BE2C (cell line): Measurements from ENCODE around the gene EIF3B.
A peak's percentile ranks its signal among the peaks of the same experiment; 100 is the strongest.
"Not testable (repeated sequence)": the region's sequence is repeated elsewhere in the genome, so short reads cannot be mapped to it uniquely, and the experiment has no call there.

Experiments used
- DNase-seq: peaks from one replicate; pipeline ENCODE4 v3.0.0-alpha.2; 2020
- H3K27me3 ChIP-seq: fragments of 250-450 bp; sonication (Bioruptor Pico); 2 replicates; pipeline ENCODE4 v1.5.1; 2020; ENCODE audit warnings: mild to moderate bottlenecking
- H3K36me3 ChIP-seq: fragments of 250-450 bp; sonication (Bioruptor Pico); 2 replicates; pipeline ENCODE4 v1.5.1; 2020; ENCODE audit warnings: mild to moderate bottlenecking
- H3K4me1 ChIP-seq: fragments of 250-450 bp; sonication (Bioruptor Pico); 2 replicates; pipeline ENCODE4 v1.5.1; 2020
- H3K4me3 ChIP-seq: 2 replicates; pipeline ENCODE4 v1.5.1; 2011; ENCODE audit warnings: low read depth, low read length
- H3K9me3 ChIP-seq: fragments of 250-450 bp; sonication (Bioruptor Pico); 2 replicates; pipeline ENCODE4 v1.5.1; 2020
- TF ChIP-seq, protein P1 (sequence below): IDR thresholded peaks from 2 replicates; pipeline ENCODE4 v1.5.1; 2012; ENCODE audit warnings: mild to moderate bottlenecking, low read depth, low read length

Gene EIF3B

DNA sequence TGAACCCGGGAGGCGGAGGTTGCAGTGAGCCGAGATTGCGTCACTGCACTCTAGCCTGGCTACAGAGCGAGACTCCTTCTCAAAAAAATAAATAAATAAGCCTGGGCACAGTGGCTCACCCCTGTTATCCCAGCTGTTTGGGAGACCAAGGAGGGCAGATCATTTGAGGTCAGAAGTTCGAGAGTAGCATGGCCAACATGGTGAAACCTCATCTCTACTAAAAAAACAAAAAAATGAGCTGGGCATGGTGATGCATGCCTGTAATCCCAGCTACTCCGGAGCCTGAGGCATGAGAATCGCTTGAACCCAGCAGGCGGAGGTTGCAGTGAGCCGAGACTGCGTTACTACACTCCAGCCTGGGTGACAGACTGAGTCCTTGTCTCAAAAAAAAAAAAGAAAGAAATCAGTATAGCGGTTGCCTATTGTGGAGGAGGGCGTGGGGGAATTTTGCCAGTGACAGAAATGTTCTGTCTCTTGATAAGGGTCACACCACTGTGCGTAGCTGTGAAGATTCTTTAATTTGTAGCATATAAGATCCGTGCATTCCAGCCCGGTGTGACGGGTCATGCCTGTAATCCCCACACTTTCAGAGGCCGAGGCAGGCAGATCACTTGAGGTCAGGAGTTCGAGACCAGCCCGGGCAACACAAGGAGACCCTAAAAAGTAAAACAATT, 17.9 kb upstream of the EIF3B start:
- H3K36me3 ChIP-seq: no peaks in the 10 kb centered on the region
- DNase-seq: no peak
- H3K9me3 ChIP-seq: no peaks in the 10 kb centered on the region
- TF ChIP-seq, protein P1, sequence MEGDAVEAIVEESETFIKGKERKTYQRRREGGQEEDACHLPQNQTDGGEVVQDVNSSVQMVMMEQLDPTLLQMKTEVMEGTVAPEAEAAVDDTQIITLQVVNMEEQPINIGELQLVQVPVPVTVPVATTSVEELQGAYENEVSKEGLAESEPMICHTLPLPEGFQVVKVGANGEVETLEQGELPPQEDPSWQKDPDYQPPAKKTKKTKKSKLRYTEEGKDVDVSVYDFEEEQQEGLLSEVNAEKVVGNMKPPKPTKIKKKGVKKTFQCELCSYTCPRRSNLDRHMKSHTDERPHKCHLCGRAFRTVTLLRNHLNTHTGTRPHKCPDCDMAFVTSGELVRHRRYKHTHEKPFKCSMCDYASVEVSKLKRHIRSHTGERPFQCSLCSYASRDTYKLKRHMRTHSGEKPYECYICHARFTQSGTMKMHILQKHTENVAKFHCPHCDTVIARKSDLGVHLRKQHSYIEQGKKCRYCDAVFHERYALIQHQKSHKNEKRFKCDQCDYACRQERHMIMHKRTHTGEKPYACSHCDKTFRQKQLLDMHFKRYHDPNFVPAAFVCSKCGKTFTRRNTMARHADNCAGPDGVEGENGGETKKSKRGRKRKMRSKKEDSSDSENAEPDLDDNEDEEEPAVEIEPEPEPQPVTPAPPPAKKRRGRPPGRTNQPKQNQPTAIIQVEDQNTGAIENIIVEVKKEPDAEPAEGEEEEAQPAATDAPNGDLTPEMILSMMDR: no peak
- H3K27me3 ChIP-seq: no peaks in the 10 kb centered on the region
- H3K4me3 ChIP-seq: no peak overlapping the region
- no peaks in the 10 kb centered on the region for H3K4me1 ChIP-seq

DNA sequence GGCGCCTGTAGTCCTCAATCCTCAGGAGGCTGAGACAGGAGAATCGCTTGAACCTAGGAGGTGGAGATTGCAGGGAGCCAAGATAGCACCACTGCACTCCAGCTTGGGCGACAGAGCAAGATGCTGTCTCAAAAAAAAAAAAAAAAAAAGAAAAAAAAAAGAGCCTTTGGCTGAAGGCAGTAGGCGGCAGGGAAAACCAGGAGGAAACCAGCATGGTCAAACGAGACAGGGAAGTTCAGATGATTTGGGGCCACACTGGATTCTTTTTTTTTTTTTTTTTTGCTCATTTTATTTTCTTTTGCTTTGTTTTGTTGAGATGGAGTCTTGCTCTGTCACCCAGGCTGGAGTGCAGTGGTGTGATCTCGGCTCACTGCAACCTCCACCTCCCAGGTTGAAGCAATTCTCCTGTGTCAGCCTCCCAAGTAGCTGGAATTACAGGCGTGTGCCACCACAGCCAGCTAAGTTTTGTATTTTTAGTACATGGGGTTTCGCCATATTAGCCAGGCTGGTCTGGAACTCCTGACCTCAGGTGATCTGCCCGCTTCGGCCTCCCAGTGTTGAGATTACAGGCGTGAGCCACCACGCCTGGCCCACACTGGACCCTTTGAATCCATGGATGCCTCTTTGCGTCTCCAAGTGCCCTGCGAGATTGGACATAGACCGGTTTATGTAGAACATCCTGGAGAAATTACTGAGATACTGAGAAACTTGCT, 7.1 kb upstream of the EIF3B start:
- not testable (repeated sequence) for H3K9me3 ChIP-seq, H3K4me1 ChIP-seq, H3K27me3 ChIP-seq, DNase-seq, H3K4me3 ChIP-seq, H3K36me3 ChIP-seq

DNA sequence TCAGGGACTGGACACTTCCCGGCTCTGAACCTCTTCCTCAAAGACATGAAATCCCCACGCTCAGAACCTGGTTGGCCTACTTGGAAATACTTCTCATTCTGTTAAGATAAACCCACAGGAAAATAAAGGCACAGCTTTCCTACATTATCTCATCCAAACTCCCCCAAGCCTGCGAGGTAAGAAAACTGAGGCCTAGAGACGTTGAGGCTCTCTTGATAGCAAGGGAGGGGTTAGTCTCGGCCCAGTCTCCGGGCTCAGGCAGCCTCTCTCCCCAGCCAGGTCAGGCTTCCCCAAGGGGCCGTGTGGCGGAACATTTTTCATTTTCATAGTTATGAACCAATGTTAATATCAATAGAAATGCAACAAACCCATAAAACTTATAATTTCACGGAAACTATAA, 4.6 kb upstream of the EIF3B start:
- Histone ChIP-seq H3K4me3 (no peak overlapping the region), H3K27me3 (no peaks in the 10 kb centered on the region), H3K9me3 (no peaks in the 10 kb centered on the region; the same call in 1 of the 2 replicates), H3K4me1 (peaks cover 3% of the 10 kb centered on the region; the same call in 1 of the 2 replicates), H3K36me3 (peaks cover under 1% of the 10 kb centered on the region)
- TF ChIP-seq, protein P1: no peak
- DNase-seq: no peak

DNA sequence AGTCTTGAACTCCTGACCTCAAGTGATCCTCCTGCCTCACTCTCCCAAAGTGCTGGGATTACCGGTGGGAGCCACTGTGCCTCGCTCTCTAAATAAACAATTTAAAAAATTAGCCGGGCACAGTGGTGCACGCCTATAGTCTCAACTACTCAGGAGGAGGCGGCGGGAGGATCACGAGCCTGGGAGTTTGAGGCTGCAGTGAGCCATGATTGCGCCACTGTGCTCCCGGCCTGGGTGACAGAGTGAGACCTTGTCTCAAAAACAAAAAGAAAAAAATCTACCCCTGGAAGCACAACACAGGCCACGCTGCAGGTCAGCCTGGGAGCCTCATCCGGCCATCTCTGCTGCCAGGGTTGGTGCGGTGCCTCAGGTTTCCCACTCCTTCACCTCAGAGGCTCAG, 3.8 kb upstream of the EIF3B start:
- no peaks in the 10 kb centered on the region for H3K27me3 ChIP-seq
- H3K4me1 ChIP-seq: peaks cover 3% of the 10 kb centered on the region; the same call in 1 of the 2 replicates
- DNase-seq: no peak
- H3K4me3 ChIP-seq: no peak overlapping the region
- peaks cover 9% of the 10 kb centered on the region for H3K36me3 ChIP-seq
- TF ChIP-seq, protein P1: no peak
- no peaks in the 10 kb centered on the region; the same call in 1 of the 2 replicates for H3K9me3 ChIP-seq

DNA sequence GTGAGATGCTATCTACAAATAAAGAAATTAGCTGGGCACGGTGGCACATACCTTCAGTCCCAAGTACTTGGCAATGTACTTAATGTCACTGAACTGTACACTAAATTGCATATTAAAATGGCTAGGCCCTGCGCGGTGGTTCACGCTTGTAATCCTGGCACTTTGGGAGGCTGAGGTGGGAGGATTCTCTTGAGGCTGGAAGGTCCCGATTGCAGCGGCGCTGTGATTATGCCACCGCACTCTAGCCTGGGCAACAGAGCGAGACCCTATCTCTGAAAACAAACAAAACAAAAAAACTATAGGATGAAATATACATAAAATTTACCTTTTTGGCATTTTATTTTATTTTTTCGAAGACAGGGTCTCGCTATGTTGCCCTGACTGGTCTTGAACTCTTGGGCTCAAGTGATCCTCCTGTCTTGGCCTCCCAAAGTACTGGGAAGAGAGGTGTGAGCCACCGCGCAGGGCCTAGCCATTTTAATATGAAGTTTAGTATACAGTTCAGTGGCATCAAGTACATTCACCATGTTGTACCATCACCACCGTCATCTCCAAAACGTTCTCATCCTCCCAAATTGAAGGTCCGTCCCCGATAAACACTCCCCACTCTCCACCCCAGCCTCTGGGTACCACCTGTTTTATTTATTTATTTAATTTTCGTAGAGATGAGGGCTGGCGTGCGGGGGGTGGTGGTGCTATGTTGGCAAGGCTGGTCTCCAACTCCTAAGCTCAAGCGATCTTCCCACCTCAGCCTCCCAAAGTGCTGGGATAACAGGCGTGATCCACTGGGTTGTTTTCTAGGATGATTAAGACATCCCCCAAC, 1.3 kb upstream of the EIF3B start:
- DNase-seq: no peak
- H3K4me3 ChIP-seq: peak overlapping the region; percentile 90
- H3K27me3 ChIP-seq: no peaks in the 10 kb centered on the region
- peaks cover under 1% of the 10 kb centered on the region; the same call in 1 of the 2 replicates for H3K4me1 ChIP-seq
- H3K9me3 ChIP-seq: no peaks in the 10 kb centered on the region
- H3K36me3 ChIP-seq: peaks cover 29% of the 10 kb centered on the region
- TF ChIP-seq, protein P1: no peak

DNA sequence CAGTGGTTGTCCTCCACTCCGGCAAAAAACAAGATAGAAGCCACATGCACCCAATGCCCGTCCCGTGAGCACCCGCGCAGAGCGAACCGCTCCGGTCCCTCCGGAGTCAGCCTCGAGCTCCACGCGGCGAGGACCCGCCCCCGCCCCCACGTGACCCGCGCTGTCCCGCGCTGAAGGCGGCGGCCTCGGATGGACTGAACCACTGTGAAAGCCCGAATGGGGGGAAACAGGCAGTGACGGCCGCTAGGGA, 766 bp upstream of the EIF3B start:
- H3K4me3 ChIP-seq: peak overlapping the region; percentile 90
- H3K27me3 ChIP-seq: no peaks in the 10 kb centered on the region
- peaks cover 34% of the 10 kb centered on the region for H3K36me3 ChIP-seq
- H3K4me1 ChIP-seq: peaks cover 5% of the 10 kb centered on the region
- DNase-seq: peak; percentile 94
- H3K9me3 ChIP-seq: no peaks in the 10 kb centered on the region
- TF ChIP-seq, protein P1: no peak
